ENCODE data around the gene NCKAP5. TPM values are rescaled to one million over a fixed set of nuclear protein-coding genes. Genes with fewer than 3 reads are reported as not detected.
A peak's percentile ranks its signal among the peaks of the same experiment; 100 is the strongest.

NCKAP5 gene
- total and polyA plus RNA-seq, 2 experiments from 2014 or later: 0.21 to 0.31 TPM

GRCh38 chr2:133200684-133201421 lies 367.4 kb downstream of the NCKAP5 start:
- Histone ChIP-seq H3K27me3 (no peaks in the 10 kb centered on the region), H3K36me3 (no peaks in the 10 kb centered on the region), H3K4me1 (ENCODE audit: low read depth) (no peaks in the 10 kb centered on the region), H3K9me3 (ENCODE audit: low read depth) (peaks cover 2% of the 10 kb centered on the region), H3K27ac (no peak overlapping the region), H3K4me3 (no peak overlapping the region)
- peak in 1 of 2 donors; percentile 70 for DNase-seq (ENCODE audit: low read depth in 1 of 2, low spot score in 1 of 2)
- TF ChIP-seq CTCF (IDR thresholded peaks at IDR 0.05; ENCODE audit: low read depth, low read length): no peak

- Histone ChIP-seq H3K36me3 (no peaks in the 10 kb centered on the region), H3K27me3 (no peaks in the 10 kb centered on the region), H3K4me1 (ENCODE audit: low read depth) (no peaks in the 10 kb centered on the region), H3K4me3 (no peak overlapping the region), H3K9me3 (ENCODE audit: low read depth) (no peaks in the 10 kb centered on the region), H3K27ac (no peak overlapping the region)
- no peak for DNase-seq (ENCODE audit: low read depth in 1 of 2, low spot score in 1 of 2)
- TF ChIP-seq CTCF (IDR thresholded peaks at IDR 0.05; ENCODE audit: low read depth, low read length): no peak
Measured at GRCh38 chr2:133198678-133199077, 369.6 kb downstream of the NCKAP5 start.

GRCh38 chr2:133197156-133197555 lies 371.1 kb downstream of the NCKAP5 start:
- Histone ChIP-seq H3K27me3 (no peaks in the 10 kb centered on the region), H3K9me3 (ENCODE audit: low read depth) (no peaks in the 10 kb centered on the region), H3K36me3 (no peaks in the 10 kb centered on the region), H3K4me1 (ENCODE audit: low read depth) (no peaks in the 10 kb centered on the region), H3K4me3 (no peak overlapping the region), H3K27ac (no peak overlapping the region)
- DNase-seq (ENCODE audit: low read depth in 1 of 2, low spot score in 1 of 2): no peak
- no peak for TF ChIP-seq CTCF (IDR thresholded peaks at IDR 0.05; ENCODE audit: low read depth, low read length)

GRCh38 chr2:133194777-133195335 lies 373.4 kb downstream of the NCKAP5 start:
- no peak for TF ChIP-seq CTCF (IDR thresholded peaks at IDR 0.05; ENCODE audit: low read depth, low read length)
- no peaks in the 10 kb centered on the region for H3K4me1 ChIP-seq (ENCODE audit: low read depth)
- no peak for DNase-seq (ENCODE audit: low read depth in 1 of 2, low spot score in 1 of 2)

GRCh38 chr2:133194362-133194655 lies 374.0 kb downstream of the NCKAP5 start:
- peak in 1 of 2 donors; percentile 10 for DNase-seq (ENCODE audit: low read depth in 1 of 2, low spot score in 1 of 2)
- Histone ChIP-seq H3K27ac (no peak overlapping the region), H3K27me3 (no peaks in the 10 kb centered on the region), H3K9me3 (ENCODE audit: low read depth) (no peaks in the 10 kb centered on the region), H3K4me1 (ENCODE audit: low read depth) (no peaks in the 10 kb centered on the region), H3K4me3 (no peak overlapping the region), H3K36me3 (no peaks in the 10 kb centered on the region)
- no peak for TF ChIP-seq CTCF (IDR thresholded peaks at IDR 0.05; ENCODE audit: low read depth, low read length)

More at GRCh38 chr2:133194777-133195335, 373.4 kb downstream of the NCKAP5 start:
- no peak overlapping the region for H3K27ac ChIP-seq
- H3K9me3 ChIP-seq (ENCODE audit: low read depth): no peaks in the 10 kb centered on the region
- H3K36me3 ChIP-seq: no peaks in the 10 kb centered on the region
- H3K27me3 ChIP-seq: no peaks in the 10 kb centered on the region
- H3K4me3 ChIP-seq: no peak overlapping the region

Data from cardiac muscle cell (in vitro differentiated cells and primary cell).